Suprapubic skin (tissue), 4 donors: ENCODE results near the gene SELENOI. TPM values are rescaled to one million over a fixed set of nuclear protein-coding genes. Genes with fewer than 3 reads are reported as not detected.
"Not testable (repeated sequence)": the region's sequence is repeated elsewhere in the genome, so short reads cannot be mapped to it uniquely, and the experiment has no call there.

Experiments used
- DNase-seq, 2 donors: peaks; one replicate each; pipeline ENCODE4 v3.0.0-alpha.2; 2019; ENCODE audit warnings: low spot score in 2 of 2
- H3K27ac ChIP-seq: fragments of 200-600 bp; sonication (generic); one replicate; pipeline ENCODE4 v1.5.1; 2019
- H3K27me3 ChIP-seq: fragments of 200-600 bp; sonication (generic); one replicate; pipeline ENCODE4 v1.5.1; 2019
- H3K36me3 ChIP-seq: fragments of 200-600 bp; sonication (generic); one replicate; pipeline ENCODE4 v1.5.1; 2019
- H3K4me1 ChIP-seq: fragments of 200-600 bp; sonication (generic); one replicate; pipeline ENCODE4 v1.5.1; 2019
- H3K4me3 ChIP-seq: fragments of 200-600 bp; sonication (generic); one replicate; pipeline ENCODE4 v1.5.1; 2019; ENCODE audit warnings: mild to moderate bottlenecking
- H3K9me3 ChIP-seq: fragments of 200-600 bp; sonication (generic); one replicate; pipeline ENCODE4 v1.5.1; 2019
- CTCF ChIP-seq, 2 donors: fragments of 200-600 bp in 1 of 2; fragments of 450-650 bp in 1 of 2; sonication (generic) in 1 of 2; IDR thresholded peaks; one replicate each; pipeline ENCODE4 v1.5.1; 2016 to 2019; ENCODE audit warnings: antibody characterized with exemption in 2 of 2, mild to moderate bottlenecking in 1 of 2, moderate library complexity in 1 of 2
- EP300 ChIP-seq: sonication (generic); formaldehyde crosslinking; IDR thresholded peaks from one replicate; pipeline ENCODE4 v1.6.1; 2017; ENCODE audit warnings: antibody characterized with exemption
- POLR2A ChIP-seq, 2 donors: fragments of 450-650 bp; IDR thresholded peaks; one replicate each; pipeline ENCODE4 v1.6.1; 2017; ENCODE audit warnings: antibody characterized with exemption in 2 of 2, mild to moderate bottlenecking in 2 of 2, moderate library complexity in 2 of 2
- POLR2AphosphoS5 ChIP-seq, 3 donors: sonication (generic); formaldehyde crosslinking; IDR thresholded peaks; one replicate each; pipeline ENCODE4 v1.6.1; 2017; ENCODE audit warnings: antibody characterized with exemption in 3 of 3
- WGBS: methylation state at CpG from one replicate; pipeline ENCODE4 v1.1.5; 2018; 5-methylcytosine and 5-hydroxymethylcytosine counted together
- total RNA-seq, 4 donors: library from RNA; depleted of rRNA; stranded (reverse); fragments of >200 nt; gene quantifications; one replicate each; pipeline ENCODE4 v1.1.0, GENCODE V29; 2016

Gene SELENOI
- total RNA-seq, 4 donors from 2014 or later, result 23.1 to 41.9 (median 39.4) TPM

GRCh38 chr2:26351375-26352090 lies 5.6 kb downstream of the SELENOI start:
- Histone ChIP-seq H3K27ac (no peak overlapping the region), H3K4me1 (peaks cover 52% of the 10 kb centered on the region), H3K4me3 (no peak overlapping the region), H3K36me3 (no peaks in the 10 kb centered on the region), H3K9me3 (no peaks in the 10 kb centered on the region), H3K27me3 (no peaks in the 10 kb centered on the region)
- TF ChIP-seq EP300, result no peak
- no peak for TF ChIP-seq POLR2AphosphoS5 (IDR thresholded peaks at IDR 0.05)
- no peak for TF ChIP-seq POLR2A (IDR thresholded peaks at IDR 0.05)
- TF ChIP-seq CTCF (IDR thresholded peaks at IDR 0.05), result no peak
- no peak for DNase-seq
- WGBS, result 91% methylated on average over 10 of the region's 10 CpGs

DNA sequence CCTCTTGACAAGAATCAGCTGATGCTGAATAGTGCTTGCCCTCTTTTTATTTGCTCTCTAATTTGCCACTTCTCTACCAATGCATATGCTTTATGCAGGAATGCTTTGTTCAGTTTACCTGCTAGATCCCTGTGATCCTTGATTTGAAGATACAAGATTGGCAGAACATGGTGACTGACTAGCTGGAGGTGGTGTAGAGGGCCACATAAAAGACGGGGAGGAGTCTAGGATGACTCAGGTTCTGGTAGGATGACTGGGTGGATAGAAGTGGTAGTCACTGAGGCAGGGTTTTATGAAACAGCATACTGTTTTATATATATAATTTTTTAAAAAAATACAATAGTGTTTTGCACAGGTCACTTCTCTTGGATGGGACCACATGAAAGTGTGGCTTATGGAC lies 6.9 kb downstream of the SELENOI start:
- no peak for TF ChIP-seq CTCF (IDR thresholded peaks at IDR 0.05)
- TF ChIP-seq EP300, result no peak
- no peak for TF ChIP-seq POLR2AphosphoS5 (IDR thresholded peaks at IDR 0.05)
- no peak for TF ChIP-seq POLR2A (IDR thresholded peaks at IDR 0.05)
- Histone ChIP-seq H3K27me3 (no peaks in the 10 kb centered on the region), H3K9me3 (no peaks in the 10 kb centered on the region), H3K36me3 (no peaks in the 10 kb centered on the region), H3K4me3 (no peak overlapping the region), H3K4me1 (peaks cover 52% of the 10 kb centered on the region), H3K27ac (no peak overlapping the region)
- 59% methylated on average over 1 of the region's 1 CpG for WGBS
- DNase-seq, result no peak

DNA sequence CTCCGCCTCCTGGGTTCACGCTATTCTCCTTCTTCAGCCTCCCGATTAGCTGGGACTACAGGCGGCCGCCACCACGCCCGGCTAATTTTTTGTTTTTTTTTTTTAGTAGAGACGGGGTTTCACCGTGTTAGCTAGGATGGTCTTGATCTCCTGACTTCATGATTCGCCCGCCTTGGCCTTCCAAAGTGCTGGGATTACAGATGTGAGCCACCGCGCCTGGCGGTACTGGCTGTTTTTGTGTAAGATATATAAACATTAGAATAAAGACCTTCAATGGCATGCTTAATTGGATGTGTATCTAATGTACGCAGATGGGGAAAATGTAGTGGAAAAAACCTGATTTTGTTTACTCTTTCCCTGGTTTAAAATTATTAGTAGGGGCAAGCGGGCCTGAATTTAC lies 8.5 kb downstream of the SELENOI start:
- not testable (repeated sequence) for H3K27me3 ChIP-seq, H3K9me3 ChIP-seq, H3K4me3 ChIP-seq, H3K36me3 ChIP-seq, DNase-seq
- H3K27ac ChIP-seq, result peak overlapping the region; percentile 65
- WGBS, result 98% methylated on average over 16 of the region's 16 CpGs
- peaks cover 62% of the 10 kb centered on the region for H3K4me1 ChIP-seq

GRCh38 chr2:26355038-26355995 lies 9.4 kb downstream of the SELENOI start:
- H3K27ac ChIP-seq, result peak overlapping the region; percentile 65
- peaks cover 67% of the 10 kb centered on the region for H3K4me1 ChIP-seq
- H3K4me3 ChIP-seq, result no peak overlapping the region
- no peaks in the 10 kb centered on the region for H3K9me3 ChIP-seq
- H3K27me3 ChIP-seq, result no peaks in the 10 kb centered on the region
- DNase-seq, result no peak
- TF ChIP-seq POLR2AphosphoS5 (IDR thresholded peaks at IDR 0.05) (no peak), EP300 (no peak), CTCF (IDR thresholded peaks at IDR 0.05) (no peak), POLR2A (IDR thresholded peaks at IDR 0.05) (no peak)
- no peaks in the 10 kb centered on the region for H3K36me3 ChIP-seq
- 45% methylated on average over 9 of the region's 9 CpGs for WGBS

- no peak for TF ChIP-seq POLR2A (IDR thresholded peaks at IDR 0.05)
- TF ChIP-seq POLR2AphosphoS5 (IDR thresholded peaks at IDR 0.05), result no peak
- TF ChIP-seq EP300, result no peak
- TF ChIP-seq CTCF (IDR thresholded peaks at IDR 0.05), result no peak
- no peak overlapping the region for H3K4me3 ChIP-seq
- H3K27me3 ChIP-seq, result no peaks in the 10 kb centered on the region
- peak overlapping the region; percentile 39 for H3K27ac ChIP-seq
- DNase-seq, result no peak
- peaks cover 72% of the 10 kb centered on the region for H3K4me1 ChIP-seq
- WGBS, result 90% methylated on average over 2 of the region's 2 CpGs
- H3K9me3 ChIP-seq, result no peaks in the 10 kb centered on the region
- H3K36me3 ChIP-seq, result no peaks in the 10 kb centered on the region
Measured at GRCh38 chr2:26356111-26356510, 10.2 kb downstream of the SELENOI start.
